H9 (cell line): ENCODE results near the gene ANKRD12. TPM values are rescaled to one million over a fixed set of nuclear protein-coding genes. Genes with fewer than 3 reads are reported as not detected.

Experiments used
- DNase-seq: peaks from one replicate; pipeline ENCODE4 v3.0.0-alpha.2; 2017
- H2AFZ ChIP-seq: one replicate; pipeline ENCODE4 v1.6.1; 2013; ENCODE audit warnings: mild to moderate bottlenecking, low read length, control low read depth, moderate library complexity
- H2AK5ac ChIP-seq: 2 replicates; pipeline ENCODE4 v1.6.1; 2013; ENCODE audit warnings: low read length, control low read depth, mixed read lengths; ENCODE audit not compliant: insufficient read length
- H2BK120ac ChIP-seq: one replicate; pipeline ENCODE4 v1.6.1; 2013; ENCODE audit warnings: low read depth, mild to moderate bottlenecking, low read length, control low read depth, inconsistent platforms; ENCODE audit not compliant: poor library complexity, severe bottlenecking
- H2BK12ac ChIP-seq: 2 replicates; pipeline ENCODE4 v1.6.1; 2013; ENCODE audit warnings: low read length, control low read depth, mixed read lengths, low read depth; ENCODE audit not compliant: insufficient read length
- H2BK15ac ChIP-seq: 2 replicates; pipeline ENCODE4 v1.6.1; 2013; ENCODE audit warnings: low read depth, low read length, control low read depth
- H2BK20ac ChIP-seq: one replicate; pipeline ENCODE4 v1.6.1; 2013; ENCODE audit warnings: low read depth, mild to moderate bottlenecking, low read length, control low read depth, inconsistent platforms; ENCODE audit not compliant: poor library complexity, severe bottlenecking
- H2BK5ac ChIP-seq: 2 replicates; pipeline ENCODE4 v1.6.1; 2013; ENCODE audit warnings: low read length, control low read depth, mixed read lengths; ENCODE audit not compliant: insufficient read length
- H3K14ac ChIP-seq: 2 replicates; pipeline ENCODE4 v1.6.1; 2013; ENCODE audit warnings: low read length, control low read depth; ENCODE audit not compliant: insufficient read depth
- H3K18ac ChIP-seq: 2 replicates; pipeline ENCODE4 v1.6.1; 2013; ENCODE audit warnings: low read depth, mild to moderate bottlenecking, mixed read lengths, low read length, control low read depth; ENCODE audit not compliant: insufficient read length
- H3K23ac ChIP-seq: 2 replicates; pipeline ENCODE4 v1.6.1; 2013; ENCODE audit warnings: low read length, control low read depth, mixed read lengths, low read depth; ENCODE audit not compliant: insufficient read length
- H3K23me2 ChIP-seq: 2 replicates; pipeline ENCODE4 v1.6.1; 2013; ENCODE audit warnings: low read depth, mild to moderate bottlenecking, mixed read lengths, low read length, control low read depth; ENCODE audit not compliant: insufficient read length, poor library complexity, severe bottlenecking
- H3K27ac ChIP-seq: 2 replicates; pipeline ENCODE4 v1.5.1; 2013; ENCODE audit warnings: low read length, control low read depth, mixed read lengths, low read depth; ENCODE audit not compliant: insufficient read length
- H3K27me3 ChIP-seq: 2 replicates; pipeline ENCODE4 v1.6.1; 2013; ENCODE audit warnings: low read length, control low read depth, inconsistent platforms; ENCODE audit not compliant: insufficient read depth
- H3K4ac ChIP-seq: 2 replicates; pipeline ENCODE4 v1.6.1; 2013; ENCODE audit warnings: low read depth, mild to moderate bottlenecking, control low read depth, inconsistent platforms, low read length, moderate library complexity
- H3K4me1 ChIP-seq: 2 replicates; pipeline ENCODE4 v1.6.1; 2013; ENCODE audit warnings: low read length, control low read depth, inconsistent platforms; ENCODE audit not compliant: insufficient read depth
- H3K4me2 ChIP-seq: 2 replicates; pipeline ENCODE4 v1.6.1; 2013; ENCODE audit warnings: low read length, control low read depth, mixed read lengths; ENCODE audit not compliant: insufficient read length, insufficient read depth
- H3K56ac ChIP-seq: 2 replicates; pipeline ENCODE4 v1.6.1; 2013; ENCODE audit warnings: low read depth, mild to moderate bottlenecking, mixed read lengths, low read length, control low read depth; ENCODE audit not compliant: insufficient read length
- H3K79me1 ChIP-seq: 2 replicates; pipeline ENCODE4 v1.6.1; 2013; ENCODE audit warnings: low read depth, mild to moderate bottlenecking, moderate library complexity, low read length, control low read depth, inconsistent platforms; ENCODE audit not compliant: insufficient read depth, poor library complexity, severe bottlenecking
- H3K79me2 ChIP-seq: 2 replicates; pipeline ENCODE4 v1.6.1; 2013; ENCODE audit warnings: low read length, control low read depth, inconsistent platforms; ENCODE audit not compliant: insufficient read depth
- H3K9ac ChIP-seq: 2 replicates; pipeline ENCODE4 v1.6.1; 2013; ENCODE audit warnings: low read length, control low read depth, mixed read lengths; ENCODE audit not compliant: insufficient read length; ENCODE audit errors: extremely low read depth
- H3K9me3 ChIP-seq: one replicate; pipeline ENCODE4 v1.6.1; 2013; ENCODE audit warnings: low read depth, low read length, inconsistent platforms; ENCODE audit not compliant: control insufficient read depth
- H3T11ph ChIP-seq: one replicate; pipeline ENCODE4 v1.6.1; 2013; ENCODE audit warnings: mild to moderate bottlenecking, low read length, control low read depth, inconsistent platforms
- H4K20me1 ChIP-seq: one replicate; pipeline ENCODE4 v1.6.1; 2013; ENCODE audit not compliant: control insufficient read depth, insufficient read length, insufficient read depth
- H4K5ac ChIP-seq: 2 replicates; pipeline ENCODE4 v1.6.1; 2013; ENCODE audit warnings: low read depth, mild to moderate bottlenecking, mixed read lengths, low read length, control low read depth; ENCODE audit not compliant: insufficient read length
- H4K8ac ChIP-seq: replicated peaks from 2 replicates; pipeline ENCODE4 v1.6.1; 2013; ENCODE audit warnings: low read length, control low read depth, mixed read lengths, low read depth; ENCODE audit not compliant: insufficient read length
- H4K91ac ChIP-seq: 2 replicates; pipeline ENCODE4 v1.6.1; 2013; ENCODE audit warnings: low read depth, mild to moderate bottlenecking, moderate library complexity, mixed read lengths, low read length, control low read depth; ENCODE audit not compliant: insufficient read length
- H3K27ac Mint-ChIP-seq, 3 experiments: 2 replicates in 2 of 3; 3 replicates in 1 of 3; pipeline ENCODE4 v1.8.0; 2020 to 2021; ENCODE audit warnings: mixed read lengths in 3 of 3, mild to moderate bottlenecking in 1 of 3, moderate library complexity in 1 of 3
- H3K27me3 Mint-ChIP-seq: 2 replicates; pipeline ENCODE4 v1.8.0; 2021; ENCODE audit warnings: low read depth, mild to moderate bottlenecking, moderate library complexity, mixed read lengths
- H3K36me3 Mint-ChIP-seq, 3 experiments: 2 replicates in 2 of 3; 3 replicates in 1 of 3; pipeline ENCODE4 v1.8.0; 2020 to 2021; ENCODE audit warnings: low read depth in 3 of 3, mixed read lengths in 3 of 3; ENCODE audit not compliant: insufficient read depth in 1 of 3
- H3K4me1 Mint-ChIP-seq, 2 experiments: 2 replicates each; pipeline ENCODE4 v1.8.0; 2020; ENCODE audit warnings: mixed read lengths in 2 of 2
- H3K4me3 Mint-ChIP-seq, 2 experiments: 2 replicates in 1 of 2; 3 replicates in 1 of 2; pipeline ENCODE4 v1.8.0; 2020 to 2021; ENCODE audit warnings: mild to moderate bottlenecking in 2 of 2, mixed read lengths in 2 of 2, moderate library complexity in 1 of 2
- H3K9me3 Mint-ChIP-seq, 2 experiments: 2 replicates in 1 of 2; 3 replicates in 1 of 2; pipeline ENCODE4 v1.8.0; 2020; ENCODE audit warnings: mild to moderate bottlenecking in 2 of 2, mixed read lengths in 2 of 2, moderate library complexity in 1 of 2
- WGBS: extraction: QIAGEN DNeasy Blood & Tissue Kit; methylation state at CpG from one replicate; pipeline ENCODE4 v1.1.7; 2013; ENCODE audit warnings: missing lambda C conversion rate, low lambda C conversion rate, mixed read lengths; ENCODE audit not compliant: insufficient read length; ENCODE audit errors: extremely low coverage; 5-methylcytosine and 5-hydroxymethylcytosine counted together
- total RNA-seq: library from RNA; stranded (reverse); gene quantifications from 2 replicates; pipeline ENCODE4 v1.2.1, GENCODE V29; 2021
- TF ChIP-seq, protein P1 (sequence below): fragments of 200-600 bp; sonication (generic); conservative IDR thresholded peaks from 3 replicates; pipeline ENCODE4 v1.8.0; 2021; ENCODE audit warnings: antibody characterized with exemption, mild to moderate bottlenecking

Gene ANKRD12
- total RNA-seq, 1 experiment from 2014 or later: 38.9 TPM

DNA sequence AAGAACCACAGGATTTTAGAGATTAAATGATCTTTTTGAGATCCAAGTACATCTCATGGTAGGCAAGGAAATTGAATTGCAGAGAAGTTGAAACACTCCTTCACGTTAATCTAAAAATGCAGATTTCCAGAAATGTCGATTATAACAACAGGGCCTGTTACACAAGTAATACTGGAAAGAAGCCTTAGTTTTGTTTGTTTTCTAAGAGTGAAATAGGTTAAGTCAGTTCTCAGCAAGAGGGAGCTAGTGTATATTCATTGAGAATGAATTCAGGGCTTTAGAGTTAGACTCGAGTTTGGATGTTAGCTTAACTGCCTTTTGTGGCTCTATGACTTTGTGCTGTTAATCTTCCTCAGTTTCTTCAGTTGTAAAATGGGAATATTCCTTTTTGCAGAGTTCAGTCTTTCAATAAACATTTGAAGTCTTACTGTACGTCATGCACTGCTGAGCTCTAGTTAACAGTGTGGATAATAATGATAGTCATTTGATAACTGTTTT is 33.2 kb upstream of the ANKRD12 start:
- H3K9me3 Mint-ChIP-seq: no peaks in the 10 kb centered on the region
- Histone ChIP-seq H3K4me1 (peaks cover 5% of the 10 kb centered on the region; the same call in 1 of the 2 replicates), H4K5ac (peak overlapping the region; percentile 97), H3K9ac (peak overlapping the region; percentile 99), H4K20me1 (no peaks in the 10 kb centered on the region), H3K4me2 (peak overlapping the region; percentile 98), H4K8ac (no peak overlapping the region), H2BK120ac (no peak overlapping the region), H3K14ac (no peak overlapping the region), H2BK5ac (no peak overlapping the region), H2BK15ac (no peak overlapping the region), H3K27ac (peak overlapping the region; percentile 47), H2AK5ac (no peak overlapping the region), H3K79me2 (peaks cover 46% of the 10 kb centered on the region), H3K56ac (no peak overlapping the region), H3K27me3 (no peaks in the 10 kb centered on the region), H3K23ac (no peak overlapping the region), H4K91ac (no peak overlapping the region), H2AFZ (no peak overlapping the region), H2BK20ac (no peak overlapping the region), H3K23me2 (peaks cover 9% of the 10 kb centered on the region), H3T11ph (no peak overlapping the region), H3K79me1 (no peaks in the 10 kb centered on the region), H3K4ac (no peak overlapping the region), H3K9me3 (no peaks in the 10 kb centered on the region), H3K18ac (no peak overlapping the region), H2BK12ac (no peak overlapping the region)
- H3K27me3 Mint-ChIP-seq: no peaks in the 10 kb centered on the region
- H3K4me1 Mint-ChIP-seq: peaks cover 58 to 67% of the 10 kb centered on the region in 2 experiments
- H3K27ac Mint-ChIP-seq: peak overlapping the region; percentile 93 to 98 (median 95)
- no peak for DNase-seq
- peak overlapping the region; percentile 87 to 94 for H3K4me3 Mint-ChIP-seq
- peaks cover 2 to 23% (median 9%) of the 10 kb centered on the region in 3 experiments; a peak in 5 of 7 replicates for H3K36me3 Mint-ChIP-seq
- no CpG with 5 or more reads among the region's 4 CpGs for WGBS
- TF ChIP-seq, protein P1, sequence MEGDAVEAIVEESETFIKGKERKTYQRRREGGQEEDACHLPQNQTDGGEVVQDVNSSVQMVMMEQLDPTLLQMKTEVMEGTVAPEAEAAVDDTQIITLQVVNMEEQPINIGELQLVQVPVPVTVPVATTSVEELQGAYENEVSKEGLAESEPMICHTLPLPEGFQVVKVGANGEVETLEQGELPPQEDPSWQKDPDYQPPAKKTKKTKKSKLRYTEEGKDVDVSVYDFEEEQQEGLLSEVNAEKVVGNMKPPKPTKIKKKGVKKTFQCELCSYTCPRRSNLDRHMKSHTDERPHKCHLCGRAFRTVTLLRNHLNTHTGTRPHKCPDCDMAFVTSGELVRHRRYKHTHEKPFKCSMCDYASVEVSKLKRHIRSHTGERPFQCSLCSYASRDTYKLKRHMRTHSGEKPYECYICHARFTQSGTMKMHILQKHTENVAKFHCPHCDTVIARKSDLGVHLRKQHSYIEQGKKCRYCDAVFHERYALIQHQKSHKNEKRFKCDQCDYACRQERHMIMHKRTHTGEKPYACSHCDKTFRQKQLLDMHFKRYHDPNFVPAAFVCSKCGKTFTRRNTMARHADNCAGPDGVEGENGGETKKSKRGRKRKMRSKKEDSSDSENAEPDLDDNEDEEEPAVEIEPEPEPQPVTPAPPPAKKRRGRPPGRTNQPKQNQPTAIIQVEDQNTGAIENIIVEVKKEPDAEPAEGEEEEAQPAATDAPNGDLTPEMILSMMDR: no peak
